ENCODE measurements around the gene RFNG.

Gene RFNG

GRCh38 chr17:82025401-82026107, 26.1 kb downstream of the RFNG start:
- DNase-seq (ENCODE audit: low spot score) = no peak

GRCh38 chr17:82024859-82025258, 26.8 kb downstream of the RFNG start:
- no peak for DNase-seq (ENCODE audit: low spot score)

- peak; percentile 39 for DNase-seq (ENCODE audit: low spot score)
Measured at GRCh38 chr17:82023447-82024241, 28.0 kb downstream of the RFNG start.

- peak; percentile 99 for DNase-seq (ENCODE audit: low spot score)
Measured at GRCh38 chr17:82022981-82023446, 28.6 kb downstream of the RFNG start, which contains the start of gene LRRC45. TSS of gene LRRC45 (plus strand) at chr17:82023305. CDS start at chr17:82023644, 339 bp downstream.

- no peak for DNase-seq (ENCODE audit: low spot score)
Measured at GRCh38 chr17:82022310-82022980, 29.2 kb downstream of the RFNG start, which contains the start of gene CENPX. TSS of gene CENPX (minus strand) at chr17:82022878. CDS start at chr17:82022861, 17 bp downstream.

GRCh38 chr17:82021900-82022309, 29.7 kb downstream of the RFNG start:
- no peak for DNase-seq (ENCODE audit: low spot score)

GRCh38 chr17:82021107-82021899, 30.3 kb downstream of the RFNG start:
- peak; percentile 64 for DNase-seq (ENCODE audit: low spot score)

- no peak for DNase-seq (ENCODE audit: low spot score)
Measured at GRCh38 chr17:82020572-82021106, 31.0 kb downstream of the RFNG start.

- DNase-seq (ENCODE audit: low spot score) = peak; percentile 72
Measured at GRCh38 chr17:82019690-82020571, 31.7 kb downstream of the RFNG start.

- no peak for DNase-seq (ENCODE audit: low spot score)
Measured at GRCh38 chr17:82018989-82019689, 32.5 kb downstream of the RFNG start.

GRCh38 chr17:82018152-82018988, 33.2 kb downstream of the RFNG start:
- DNase-seq (ENCODE audit: low spot score) = no peak

GRCh38 chr17:82017612-82018151, 33.9 kb downstream of the RFNG start:
- no peak for DNase-seq (ENCODE audit: low spot score)

- no peak for DNase-seq (ENCODE audit: low spot score)
Measured at GRCh38 chr17:82016875-82017459, 34.6 kb downstream of the RFNG start.

- no peak for DNase-seq (ENCODE audit: low spot score)
Measured at GRCh38 chr17:82016061-82016874, 35.3 kb downstream of the RFNG start.

- no peak for DNase-seq (ENCODE audit: low spot score)
Measured at GRCh38 chr17:82015311-82015971, 36.2 kb downstream of the RFNG start.

GRCh38 chr17:82014971-82015310, 36.7 kb downstream of the RFNG start:
- no peak for DNase-seq (ENCODE audit: low spot score)

GRCh38 chr17:82014432-82014831, 37.2 kb downstream of the RFNG start:
- DNase-seq (ENCODE audit: low spot score) = no peak
